NCI-H146 treated with DMSO at 0.1 percent for 48 hours (cell line): ENCODE measurements around the gene UGT1A5.
"Not testable (repeated sequence)": the region's sequence is repeated elsewhere in the genome, so short reads cannot be mapped to it uniquely, and the experiment has no call there.

ENCODE experiments used
- DNase-seq: peaks from one replicate; lab custom pipeline; 2025; ENCODE audit not compliant: unreplicated experiment; lab: John Stamatoyannopoulos, UW

UGT1A5 gene

GRCh38 chr2:233693963-233694362 lies 18.7 kb upstream of the UGT1A5 start:
- no peak for DNase-seq

GRCh38 chr2:233698740-233699139 lies 14.0 kb upstream of the UGT1A5 start:
- no peak for DNase-seq

- DNase-seq: no peak
Observed at GRCh38 chr2:233699424-233700027, 13.2 kb upstream of the UGT1A5 start.

- DNase-seq: no peak
Observed at GRCh38 chr2:233700028-233700635, 12.6 kb upstream of the UGT1A5 start.

GRCh38 chr2:233700842-233701241 lies 11.9 kb upstream of the UGT1A5 start:
- DNase-seq: not testable (repeated sequence)

- DNase-seq: no peak
Observed at GRCh38 chr2:233702238-233702637, 10.5 kb upstream of the UGT1A5 start.

GRCh38 chr2:233705911-233706506 lies 6.7 kb upstream of the UGT1A5 start:
- DNase-seq: no peak

- DNase-seq: no peak
Observed at GRCh38 chr2:233706720-233707119, 6.0 kb upstream of the UGT1A5 start.

- no peak for DNase-seq
Observed at GRCh38 chr2:233707940-233708644, 4.6 kb upstream of the UGT1A5 start.

GRCh38 chr2:233708942-233709341 lies 3.8 kb upstream of the UGT1A5 start:
- DNase-seq: no peak

- DNase-seq: no peak
Observed at GRCh38 chr2:233711312-233712008, 1.2 kb upstream of the UGT1A5 start.

GRCh38 chr2:233713262-233713615 lies 532 bp downstream of the UGT1A5 start:
- DNase-seq: no peak

GRCh38 chr2:233714121-233714520 lies 1.4 kb downstream of the UGT1A5 start:
- no peak for DNase-seq

GRCh38 chr2:233718552-233718951 lies 5.8 kb downstream of the UGT1A5 start, which contains the start of gene UGT1A4:
Gene UGT1A4 (plus strand): TSS chr2:233718736. CDS start chr2:233718821, 85 bp downstream.
- no peak for DNase-seq

- DNase-seq: no peak
Observed at GRCh38 chr2:233728723-233729301, 16.1 kb downstream of the UGT1A5 start, which contains the start of gene UGT1A3. Gene UGT1A3 (plus strand): TSS chr2:233729042. CDS start chr2:233729127, 85 bp downstream.

- DNase-seq: not testable (repeated sequence)
Observed at GRCh38 chr2:233736868-233737653, 24.4 kb downstream of the UGT1A5 start.

- no peak for DNase-seq
Observed at GRCh38 chr2:233740870-233741269, 28.2 kb downstream of the UGT1A5 start.

GRCh38 chr2:233743464-233744259 lies 31.0 kb downstream of the UGT1A5 start:
- no peak for DNase-seq

- DNase-seq: no peak
Observed at GRCh38 chr2:233745073-233745755, 32.5 kb downstream of the UGT1A5 start.
